Adipocyte (in vitro differentiated cells): ENCODE measurements around the gene MAPK10.
A peak's percentile ranks its signal among the peaks of the same experiment; 100 is the strongest.

Source experiments
- DNase-seq: peaks from one replicate; pipeline ENCODE4 v3.0.0-alpha.2; 2015; ENCODE audit warnings: low read depth
- H3K27me3 ChIP-seq: replicated peaks from 2 replicates; pipeline ENCODE4 v1.7.0; 2013; ENCODE audit warnings: mild to moderate bottlenecking, low read length, moderate library complexity; ENCODE audit not compliant: control insufficient read depth, insufficient read depth
- H3K36me3 ChIP-seq: 2 replicates; pipeline ENCODE4 v1.7.0; 2013; ENCODE audit warnings: low read length, mild to moderate bottlenecking, moderate library complexity; ENCODE audit not compliant: control insufficient read depth, insufficient read depth, severe bottlenecking
- H3K4me1 ChIP-seq: 2 replicates; pipeline ENCODE4 v1.7.0; 2013; ENCODE audit warnings: mild to moderate bottlenecking, low read length, moderate library complexity; ENCODE audit not compliant: control insufficient read depth, insufficient read depth
- H3K4me3 ChIP-seq: 2 replicates; pipeline ENCODE4 v1.7.0; 2013; ENCODE audit warnings: mild to moderate bottlenecking, low read length, moderate library complexity
- H3K9ac ChIP-seq: 2 replicates; pipeline ENCODE4 v1.7.0; 2013; ENCODE audit warnings: mild to moderate bottlenecking, low read length, moderate library complexity
- H3K9me3 ChIP-seq: 2 replicates; pipeline ENCODE4 v1.7.0; 2013; ENCODE audit warnings: mild to moderate bottlenecking, low read length, moderate library complexity; ENCODE audit not compliant: control insufficient read depth

MAPK10 gene

DNA sequence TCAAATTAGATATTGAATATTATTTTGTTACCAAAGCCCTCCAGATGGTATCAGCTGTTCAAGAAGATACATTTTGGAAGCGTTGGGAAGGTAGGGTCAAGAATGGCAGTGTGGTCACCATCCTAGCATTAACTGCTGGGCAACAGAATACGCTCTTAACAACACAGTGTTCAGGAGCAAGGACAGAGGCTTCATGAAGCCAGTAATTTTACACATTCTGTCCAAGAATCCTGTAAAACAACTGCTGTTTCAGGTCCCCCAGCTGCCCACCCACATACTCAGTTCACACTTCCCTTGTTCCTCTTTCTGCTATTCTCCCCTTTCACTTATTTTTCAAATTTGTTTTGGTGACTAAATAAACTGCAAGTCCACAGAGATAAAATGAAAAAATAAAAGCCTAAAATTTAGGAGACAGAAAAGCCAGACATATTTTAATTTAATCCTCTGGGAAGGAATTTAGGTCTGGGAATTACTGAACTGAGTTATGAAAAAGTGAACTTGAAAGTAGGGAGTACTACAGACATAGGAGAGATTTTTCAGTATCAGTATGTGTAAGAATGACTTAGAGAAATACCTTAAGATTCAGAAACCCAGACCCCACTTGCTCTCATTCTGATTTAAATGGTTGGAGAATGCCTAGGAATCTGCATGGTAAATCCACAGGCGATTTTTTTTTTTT is 406.7 kb downstream of the MAPK10 start:
- Histone ChIP-seq H3K4me3 (peak overlapping the region; percentile 36), H3K4me1 (peaks cover 29% of the 10 kb centered on the region), H3K9ac (peak overlapping the region; percentile 46), H3K36me3 (no peaks in the 10 kb centered on the region), H3K27me3 (no peaks in the 10 kb centered on the region), H3K9me3 (no peaks in the 10 kb centered on the region)
- DNase-seq: peak; percentile 13

DNA sequence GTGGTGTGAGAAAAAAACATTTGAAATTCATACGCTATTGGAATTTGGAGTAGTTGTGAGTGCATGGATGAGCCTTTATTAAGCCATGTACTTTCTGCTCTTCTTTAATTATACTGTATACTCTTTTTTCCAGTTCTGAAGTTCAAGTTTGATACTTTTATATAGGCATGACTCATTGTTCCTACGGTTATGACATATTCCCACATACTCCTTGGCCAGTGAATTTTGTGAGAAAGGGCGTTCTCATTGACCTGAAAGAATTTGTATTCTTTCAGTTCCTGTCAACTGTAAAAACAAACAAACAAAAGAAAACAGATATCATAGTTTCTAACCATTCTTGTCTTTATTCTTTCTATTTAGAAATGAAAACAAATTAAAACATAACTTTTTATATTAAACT is 407.3 kb downstream of the MAPK10 start:
- peak; percentile 75 for DNase-seq
- Histone ChIP-seq H3K4me1 (peaks cover 29% of the 10 kb centered on the region), H3K9ac (peak overlapping the region; percentile 46), H3K36me3 (no peaks in the 10 kb centered on the region), H3K9me3 (no peaks in the 10 kb centered on the region), H3K27me3 (no peaks in the 10 kb centered on the region), H3K4me3 (peak overlapping the region; percentile 36)

DNA sequence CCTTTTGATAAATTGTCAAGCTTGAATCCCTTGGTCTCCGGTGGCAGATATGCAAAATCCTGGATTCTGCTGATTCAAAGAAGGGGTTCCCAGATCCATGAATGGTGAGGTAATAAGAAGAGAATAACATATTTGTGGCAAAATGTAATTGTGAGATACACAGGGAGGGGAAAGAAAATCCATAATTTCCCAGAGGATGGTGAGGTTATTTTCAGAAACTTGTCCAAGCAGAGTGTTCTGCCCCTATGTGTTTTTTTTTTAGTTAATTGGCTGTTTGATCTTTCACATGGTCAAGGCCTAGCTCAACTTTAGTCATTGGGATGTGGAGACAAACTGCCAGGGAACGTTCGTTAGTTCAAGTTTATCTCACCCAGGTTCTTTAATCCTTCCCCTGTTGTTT is 408.8 kb downstream of the MAPK10 start:
- Histone ChIP-seq H3K27me3 (no peaks in the 10 kb centered on the region), H3K36me3 (no peaks in the 10 kb centered on the region), H3K9ac (no peak overlapping the region), H3K9me3 (no peaks in the 10 kb centered on the region), H3K4me3 (no peak overlapping the region), H3K4me1 (peaks cover 29% of the 10 kb centered on the region)
- DNase-seq: no peak

DNA sequence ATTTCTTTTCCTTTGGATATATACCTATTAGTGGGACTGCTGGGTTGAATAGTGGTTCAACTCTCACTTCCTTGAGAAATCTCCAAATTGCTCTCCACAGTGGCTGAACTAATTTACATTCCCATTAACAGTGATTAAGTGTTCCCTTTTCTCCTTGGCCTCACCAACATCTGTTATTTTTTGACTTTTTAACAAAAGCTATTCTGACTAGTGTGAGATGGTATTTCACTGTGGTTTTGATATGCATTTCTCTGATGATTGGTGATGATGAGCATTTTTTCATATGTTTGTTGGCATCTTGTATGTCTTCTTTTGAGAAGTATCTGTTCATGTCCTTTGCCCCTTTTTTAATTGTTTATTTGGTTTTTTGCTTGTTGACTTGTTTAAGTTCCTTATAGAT is 413.0 kb downstream of the MAPK10 start:
- H3K4me1 ChIP-seq: peaks cover 5% of the 10 kb centered on the region
- DNase-seq: no peak
- no peak overlapping the region for H3K4me3 ChIP-seq
- H3K27me3 ChIP-seq: no peaks in the 10 kb centered on the region
- H3K36me3 ChIP-seq: no peaks in the 10 kb centered on the region
- no peaks in the 10 kb centered on the region for H3K9me3 ChIP-seq
- no peak overlapping the region for H3K9ac ChIP-seq

DNA sequence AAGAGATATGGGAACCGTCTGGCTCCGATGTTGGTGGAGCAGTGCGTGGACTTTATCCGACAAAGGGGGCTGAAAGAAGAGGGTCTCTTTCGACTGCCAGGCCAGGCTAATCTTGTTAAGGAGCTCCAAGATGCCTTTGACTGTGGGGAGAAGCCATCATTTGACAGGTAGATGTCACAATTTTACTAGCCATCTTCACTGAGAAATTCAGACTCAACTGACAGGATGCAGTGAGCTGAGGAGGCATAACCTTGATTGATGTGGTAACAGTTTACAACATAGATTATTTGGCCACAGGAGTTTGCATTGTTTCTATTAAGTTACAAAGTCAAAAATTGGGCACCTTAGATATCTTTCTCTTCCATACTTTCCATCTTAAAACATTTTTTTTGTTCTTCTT is 417.7 kb downstream of the MAPK10 start:
- DNase-seq: no peak
- Histone ChIP-seq H3K9ac (no peak overlapping the region), H3K4me3 (no peak overlapping the region), H3K9me3 (no peaks in the 10 kb centered on the region), H3K4me1 (peaks cover 37% of the 10 kb centered on the region), H3K36me3 (no peaks in the 10 kb centered on the region), H3K27me3 (no peaks in the 10 kb centered on the region)

DNA sequence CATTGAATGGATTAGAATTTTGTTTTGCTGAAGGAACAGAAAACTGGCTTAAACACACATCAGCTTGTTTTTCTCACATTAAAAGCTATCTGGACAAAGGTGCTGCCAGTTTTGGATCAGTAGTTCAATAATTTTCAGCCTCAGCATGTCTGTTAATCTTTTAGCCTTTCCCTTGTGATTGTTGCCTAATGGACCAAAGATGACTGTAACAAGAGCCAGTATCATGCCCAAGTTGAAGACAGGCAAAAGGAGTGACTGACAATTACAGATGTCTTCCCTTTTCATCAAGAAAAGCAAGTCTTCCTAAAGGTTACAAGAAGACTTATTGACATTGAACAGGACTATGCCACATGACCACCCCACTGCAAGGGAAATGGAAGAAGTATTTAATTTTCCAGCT is 419.7 kb downstream of the MAPK10 start:
- Histone ChIP-seq H3K9me3 (no peaks in the 10 kb centered on the region), H3K9ac (peak overlapping the region; percentile 67), H3K4me3 (peak overlapping the region; percentile 63), H3K4me1 (peaks cover 37% of the 10 kb centered on the region), H3K36me3 (no peaks in the 10 kb centered on the region), H3K27me3 (no peaks in the 10 kb centered on the region)
- no peak for DNase-seq
